ENCODE measurements around the gene UNC119.

The UNC119 gene

GRCh38 chr17:28545141-28545503 is 7.3 kb downstream of the UNC119 start:
- no peak for DNase-seq (ENCODE audit: low read depth in 2 of 3, low spot score in 2 of 3)

- DNase-seq (ENCODE audit: low read depth in 2 of 3, low spot score in 2 of 3) = no peak
Observed at GRCh38 chr17:28544402-28545140, 7.9 kb downstream of the UNC119 start.

GRCh38 chr17:28541439-28541838 is 11.0 kb downstream of the UNC119 start:
- DNase-seq (ENCODE audit: low read depth in 2 of 3, low spot score in 2 of 3) = no peak

GRCh38 chr17:28540231-28540630 is 12.2 kb downstream of the UNC119 start:
- no peak for DNase-seq (ENCODE audit: low read depth in 2 of 3, low spot score in 2 of 3)

GRCh38 chr17:28538296-28538895 is 14.0 kb downstream of the UNC119 start:
- no peak for DNase-seq (ENCODE audit: low read depth in 2 of 3, low spot score in 2 of 3)

GRCh38 chr17:28537219-28537610 is 15.2 kb downstream of the UNC119 start:
- DNase-seq (ENCODE audit: low read depth in 2 of 3, low spot score in 2 of 3) = no peak

- DNase-seq (ENCODE audit: low read depth in 2 of 3, low spot score in 2 of 3) = no peak
Observed at GRCh38 chr17:28536532-28537218, 15.7 kb downstream of the UNC119 start.

- no peak for DNase-seq (ENCODE audit: low read depth in 2 of 3, low spot score in 2 of 3)
Observed at GRCh38 chr17:28534740-28535375, 17.6 kb downstream of the UNC119 start.

- DNase-seq (ENCODE audit: low read depth in 2 of 3, low spot score in 2 of 3) = no peak
Observed at GRCh38 chr17:28533091-28533807, 19.2 kb downstream of the UNC119 start.

GRCh38 chr17:28532050-28532960 is 20.1 kb downstream of the UNC119 start:
- DNase-seq (ENCODE audit: low read depth in 2 of 3, low spot score in 2 of 3) = no peak

GRCh38 chr17:28530926-28531325 is 21.5 kb downstream of the UNC119 start:
- no peak for DNase-seq (ENCODE audit: low read depth in 2 of 3, low spot score in 2 of 3)

- DNase-seq (ENCODE audit: low read depth in 2 of 3, low spot score in 2 of 3) = no peak
Observed at GRCh38 chr17:28530250-28530649, 22.2 kb downstream of the UNC119 start.

- no peak for DNase-seq (ENCODE audit: low read depth in 2 of 3, low spot score in 2 of 3)
Observed at GRCh38 chr17:28529013-28529400, 23.4 kb downstream of the UNC119 start.

- DNase-seq (ENCODE audit: low read depth in 2 of 3, low spot score in 2 of 3) = no peak
Observed at GRCh38 chr17:28528327-28529012, 24.0 kb downstream of the UNC119 start.

GRCh38 chr17:28527859-28528258 is 24.6 kb downstream of the UNC119 start:
- DNase-seq (ENCODE audit: low read depth in 2 of 3, low spot score in 2 of 3) = no peak

- no peak for DNase-seq (ENCODE audit: low read depth in 2 of 3, low spot score in 2 of 3)
Observed at GRCh38 chr17:28527181-28527681, 25.2 kb downstream of the UNC119 start.

- no peak for DNase-seq (ENCODE audit: low read depth in 2 of 3, low spot score in 2 of 3)
Observed at GRCh38 chr17:28526381-28526780, 26.0 kb downstream of the UNC119 start.

- DNase-seq (ENCODE audit: low read depth in 2 of 3, low spot score in 2 of 3) = no peak
Observed at GRCh38 chr17:28524476-28525424, 27.7 kb downstream of the UNC119 start.

All from activated CD8-positive, alpha-beta memory T cell treated with anti-CD3 and anti-CD28 coated beads for 48 hours (primary cell).